GM23338 (cell line): ENCODE measurements around the gene MRPS26. TPM values are rescaled to one million over a fixed set of nuclear protein-coding genes. Genes with fewer than 3 reads are reported as not detected.

Experiments
- ATAC-seq: fragments of 200-7000 bp; cut with Tn5 transposase; 3 replicates; pipeline ENCODE4 v1.9.1; 2020
- DNase-seq: peaks from one replicate; pipeline ENCODE4 v3.0.0-alpha.2; 2015; ENCODE audit warnings: low spot score
- H2AFZ ChIP-seq: fragments of 200-600 bp; sonication (generic); 2 replicates; pipeline ENCODE4 v1.8.0; 2016; ENCODE audit warnings: antibody characterized with exemption, mild to moderate bottlenecking, moderate library complexity
- H3F3A ChIP-seq: fragments of 200-600 bp; sonication (generic); replicated peaks from 2 replicates; pipeline ENCODE4 v1.8.0; 2017; ENCODE audit warnings: antibody characterized with exemption, mixed run types, low read depth
- H3K27ac ChIP-seq: fragments of 200-600 bp; sonication (generic); 2 replicates; pipeline ENCODE4 v1.6.1; 2016; ENCODE audit warnings: low read depth
- H3K27me3 ChIP-seq: fragments of 200-600 bp; sonication (generic); 2 replicates; pipeline ENCODE4 v1.8.0; 2016; ENCODE audit warnings: mild to moderate bottlenecking, mixed run types, moderate library complexity; ENCODE audit not compliant: insufficient read depth
- H3K36me3 ChIP-seq: fragments of 200-600 bp; sonication (generic); 2 replicates; pipeline ENCODE4 v1.8.0; 2016; ENCODE audit warnings: mild to moderate bottlenecking; ENCODE audit not compliant: insufficient read depth
- H3K4me1 ChIP-seq: fragments of 200-600 bp; sonication (generic); 2 replicates; pipeline ENCODE4 v1.8.0; 2016; ENCODE audit warnings: mild to moderate bottlenecking, moderate library complexity; ENCODE audit not compliant: insufficient read depth
- H3K4me2 ChIP-seq: fragments of 200-600 bp; sonication (generic); 2 replicates; pipeline ENCODE4 v1.7.1; 2017; ENCODE audit warnings: mixed run types
- H3K4me3 ChIP-seq: fragments of 200-600 bp; sonication (generic); 2 replicates; pipeline ENCODE4 v1.6.1; 2016; ENCODE audit warnings: mixed run types
- H3K79me2 ChIP-seq: fragments of 200-600 bp; sonication (generic); replicated peaks from 2 replicates; pipeline ENCODE4 v1.8.0; 2017; ENCODE audit warnings: mild to moderate bottlenecking; ENCODE audit not compliant: insufficient read depth
- H3K9me2 ChIP-seq: fragments of 200-600 bp; sonication (generic); 2 replicates; pipeline ENCODE4 v1.8.0; 2017; ENCODE audit not compliant: insufficient read depth
- H4K20me1 ChIP-seq: fragments of 200-600 bp; sonication (generic); replicated peaks from 2 replicates; pipeline ENCODE4 v1.8.0; 2017; ENCODE audit warnings: mild to moderate bottlenecking; ENCODE audit not compliant: insufficient read depth
- H3K27ac Mint-ChIP-seq: 2 replicates; pipeline ENCODE4 v1.8.0; 2020; ENCODE audit warnings: inconsistent platforms, mild to moderate bottlenecking, moderate library complexity, mixed read lengths
- H3K27me3 Mint-ChIP-seq: 3 replicates; pipeline ENCODE4 v1.8.0; 2022; ENCODE audit warnings: low read depth, mild to moderate bottlenecking, moderate library complexity, mixed read lengths, inconsistent platforms; ENCODE audit not compliant: insufficient read depth, poor library complexity
- H3K36me3 Mint-ChIP-seq: 3 replicates; pipeline ENCODE4 v1.8.0; 2021; ENCODE audit warnings: low read depth, mild to moderate bottlenecking, inconsistent platforms, moderate library complexity, mixed read lengths
- H3K4me1 Mint-ChIP-seq: 3 replicates; pipeline ENCODE4 v1.8.0; 2020; ENCODE audit warnings: mild to moderate bottlenecking, inconsistent platforms, mixed read lengths
- H3K4me3 Mint-ChIP-seq: 3 replicates; pipeline ENCODE4 v1.8.0; 2021; ENCODE audit warnings: moderate library complexity, mild to moderate bottlenecking, inconsistent platforms, mixed read lengths
- H3K9me3 Mint-ChIP-seq: 3 replicates; pipeline ENCODE4 v1.8.0; 2020; ENCODE audit warnings: moderate library complexity, mild to moderate bottlenecking, inconsistent platforms, mixed read lengths
- CREB1 ChIP-seq: fragments of 250-450 bp; sonication (Bioruptor Pico); IDR thresholded peaks from 2 replicates; pipeline ENCODE4 v1.5.0; 2020; ENCODE audit warnings: low read depth, mild to moderate bottlenecking, moderate library complexity
- EZH2 ChIP-seq: fragments of 200-600 bp; sonication (generic); IDR thresholded peaks from one replicate; pipeline ENCODE4 v1.8.0; 2017; ENCODE audit warnings: antibody characterized with exemption, mild to moderate bottlenecking, low read depth; ENCODE audit not compliant: unreplicated experiment
- NANOG ChIP-seq: IDR thresholded peaks from 2 replicates; pipeline ENCODE4 v1.6.1; 2016; ENCODE audit warnings: antibody characterized with exemption, borderline replicate concordance
- STAT1 ChIP-seq: IDR thresholded peaks from one replicate; pipeline ENCODE4 v1.6.1; 2016; ENCODE audit warnings: antibody characterized with exemption; ENCODE audit not compliant: unreplicated experiment
- polyA plus RNA-seq: library from polyadenylated mRNA; unstranded; fragments of >200 nt; fragmentation: Nextera tagmentation; extraction: Ambion mirVana; gene quantifications from 2 replicates; pipeline ENCODE4 v1.2.1, GENCODE V29; 2016
- total RNA-seq: library from RNA; depleted of rRNA; stranded (reverse); fragments of >200 nt; shearing (Covaris generic); gene quantifications from 2 replicates; pipeline ENCODE4 v1.2.3, GENCODE V29; 2014
- TF ChIP-seq, protein P1 (sequence below): IDR thresholded peaks from one replicate; pipeline ENCODE4 v1.6.1; 2018; ENCODE audit warnings: antibody characterized with exemption; ENCODE audit not compliant: unreplicated experiment
- TF ChIP-seq, protein P2 (sequence below), 2 experiments: fragments of 200-600 bp in 1 of 2; sonication (generic) in 1 of 2; conservative IDR thresholded peaks; 2 replicates each; pipeline versions ENCODE4 v1.5.1 to v1.6.1; 2016 to 2017; ENCODE audit warnings: antibody characterized with exemption in 2 of 2, low read depth in 2 of 2, mild to moderate bottlenecking in 2 of 2, moderate library complexity in 1 of 2

The MRPS26 gene
- total and polyA plus RNA-seq, 2 experiments from 2014 or later: 105 to 154 TPM

DNA sequence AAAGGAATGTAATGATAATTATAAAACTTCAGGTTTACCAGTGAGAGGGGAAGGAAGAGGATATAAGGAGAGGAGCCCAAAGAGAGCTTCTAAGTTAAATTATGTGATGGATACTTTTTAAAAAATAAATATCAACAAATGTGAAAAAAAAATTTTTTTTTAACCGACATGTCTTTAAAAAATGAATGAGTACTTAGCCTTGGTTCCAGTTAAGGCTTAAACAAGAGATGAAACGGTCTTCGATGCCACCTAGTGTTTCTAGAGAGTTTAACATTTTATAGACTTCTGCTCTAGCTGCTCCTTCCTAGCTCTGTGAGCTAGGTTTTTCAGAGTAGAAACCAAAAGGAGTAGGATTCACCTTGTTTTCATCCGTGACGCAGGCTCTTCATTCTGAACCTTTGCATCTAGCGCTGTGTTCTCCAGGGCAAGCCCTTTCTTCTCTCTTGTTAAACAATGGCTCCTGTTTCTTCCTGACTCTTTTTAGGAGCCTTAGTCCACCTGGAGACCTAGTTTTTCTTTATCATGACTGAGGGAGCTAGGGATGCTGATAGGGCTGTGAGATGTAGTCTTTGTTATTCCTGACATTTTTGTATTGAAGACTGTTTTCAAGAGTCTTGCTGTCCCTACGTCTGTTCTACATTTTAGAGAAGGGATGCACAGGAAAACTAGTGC is 44.9 kb upstream of the MRPS26 start (continued):
- TF ChIP-seq STAT1: no peak
- no peak for TF ChIP-seq EZH2

DNA sequence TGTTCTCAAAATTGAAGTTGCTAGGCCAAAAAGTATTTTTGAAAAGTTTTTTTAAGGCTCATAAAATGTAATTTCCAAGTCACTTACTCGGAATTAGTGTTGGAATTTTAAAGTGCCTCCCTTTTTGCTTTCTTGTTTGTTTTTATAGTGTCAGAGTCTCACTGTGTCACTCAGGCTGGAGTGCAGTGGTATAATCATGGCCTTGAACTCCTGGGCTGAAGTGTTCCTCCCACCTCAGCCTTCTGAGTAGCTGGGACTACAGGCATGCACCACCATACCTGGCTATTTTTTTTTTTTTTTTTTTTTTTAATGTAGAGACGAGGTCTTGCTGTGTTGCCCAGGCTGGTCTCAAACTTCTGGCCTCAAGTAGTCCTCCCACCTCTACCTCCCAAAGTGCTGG is 42.4 kb upstream of the MRPS26 start:
- no peak overlapping the region for H3K27ac ChIP-seq
- peaks cover 23% of the 10 kb centered on the region for H3K36me3 ChIP-seq
- no peak for TF ChIP-seq NANOG
- ATAC-seq (no peak), DNase-seq (no peak)
- Mint-ChIP-seq H3K27ac (no peak overlapping the region), H3K4me3 (no peak overlapping the region), H3K9me3 (no peaks in the 10 kb centered on the region), H3K27me3 (peaks cover 1% of the 10 kb centered on the region), H3K4me1 (peaks cover 9% of the 10 kb centered on the region), H3K36me3 (peaks cover 24% of the 10 kb centered on the region)
- no peak overlapping the region for H3K4me2 ChIP-seq
- no peak overlapping the region for H2AFZ ChIP-seq
- H3K79me2 ChIP-seq: no peaks in the 10 kb centered on the region
- no peaks in the 10 kb centered on the region for H3K9me2 ChIP-seq
- H3K4me1 ChIP-seq: no peaks in the 10 kb centered on the region
- H3K4me3 ChIP-seq: no peak overlapping the region
- H3F3A ChIP-seq: no peaks in the 10 kb centered on the region
- no peaks in the 10 kb centered on the region for H3K27me3 ChIP-seq
- no peaks in the 10 kb centered on the region for H4K20me1 ChIP-seq

DNA sequence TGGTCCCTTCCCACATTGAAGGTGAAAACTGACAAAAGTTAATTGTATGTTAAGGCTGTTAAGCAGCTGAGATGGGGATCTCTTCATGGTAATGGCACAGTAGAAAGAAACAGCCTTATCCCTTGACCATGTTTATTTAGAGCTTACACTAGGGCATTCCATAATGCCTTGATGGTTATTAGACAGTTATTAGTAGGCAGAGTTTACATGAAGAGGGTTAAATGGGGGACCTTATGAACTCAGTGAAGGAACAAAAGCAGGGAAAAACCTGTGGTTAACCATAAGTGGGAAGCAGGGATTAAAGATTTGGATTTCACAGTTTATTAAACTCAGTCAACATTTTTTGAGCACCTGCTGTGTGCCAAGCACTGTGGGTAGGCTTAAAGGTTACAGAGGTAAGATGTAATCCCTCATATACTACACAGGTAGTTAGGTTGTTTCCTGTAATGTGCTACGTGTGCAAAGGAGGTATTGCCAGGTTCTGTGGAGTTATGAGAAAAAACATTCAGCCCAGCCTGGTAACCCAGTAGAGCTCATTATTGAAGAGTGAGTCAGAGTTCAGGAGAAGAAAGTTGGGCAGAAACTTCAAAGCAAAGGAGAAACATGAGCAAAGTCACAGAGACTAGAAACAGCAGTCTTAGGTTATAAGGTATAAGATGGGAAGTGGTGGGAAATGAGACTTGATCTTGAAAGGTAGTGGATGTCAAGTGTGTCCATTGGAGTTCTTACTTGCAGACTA is 34.7 kb upstream of the MRPS26 start:
- H3K27me3 Mint-ChIP-seq: peaks cover 2% of the 10 kb centered on the region
- Histone ChIP-seq H3K27me3 (no peaks in the 10 kb centered on the region), H3F3A (no peaks in the 10 kb centered on the region), H2AFZ (no peak overlapping the region), H4K20me1 (peaks cover 5% of the 10 kb centered on the region; the same call in 1 of the 2 replicates), H3K36me3 (peaks cover 27% of the 10 kb centered on the region), H3K9me2 (no peaks in the 10 kb centered on the region), H3K4me1 (no peaks in the 10 kb centered on the region), H3K4me2 (no peak overlapping the region), H3K4me3 (no peak overlapping the region), H3K27ac (no peak overlapping the region), H3K79me2 (no peaks in the 10 kb centered on the region)
- no peak overlapping the region for H3K27ac Mint-ChIP-seq
- no peak overlapping the region for H3K4me3 Mint-ChIP-seq
- H3K36me3 Mint-ChIP-seq: peaks cover 36% of the 10 kb centered on the region
- no peaks in the 10 kb centered on the region for H3K9me3 Mint-ChIP-seq
- no peak for ATAC-seq
- TF ChIP-seq, protein P1, sequence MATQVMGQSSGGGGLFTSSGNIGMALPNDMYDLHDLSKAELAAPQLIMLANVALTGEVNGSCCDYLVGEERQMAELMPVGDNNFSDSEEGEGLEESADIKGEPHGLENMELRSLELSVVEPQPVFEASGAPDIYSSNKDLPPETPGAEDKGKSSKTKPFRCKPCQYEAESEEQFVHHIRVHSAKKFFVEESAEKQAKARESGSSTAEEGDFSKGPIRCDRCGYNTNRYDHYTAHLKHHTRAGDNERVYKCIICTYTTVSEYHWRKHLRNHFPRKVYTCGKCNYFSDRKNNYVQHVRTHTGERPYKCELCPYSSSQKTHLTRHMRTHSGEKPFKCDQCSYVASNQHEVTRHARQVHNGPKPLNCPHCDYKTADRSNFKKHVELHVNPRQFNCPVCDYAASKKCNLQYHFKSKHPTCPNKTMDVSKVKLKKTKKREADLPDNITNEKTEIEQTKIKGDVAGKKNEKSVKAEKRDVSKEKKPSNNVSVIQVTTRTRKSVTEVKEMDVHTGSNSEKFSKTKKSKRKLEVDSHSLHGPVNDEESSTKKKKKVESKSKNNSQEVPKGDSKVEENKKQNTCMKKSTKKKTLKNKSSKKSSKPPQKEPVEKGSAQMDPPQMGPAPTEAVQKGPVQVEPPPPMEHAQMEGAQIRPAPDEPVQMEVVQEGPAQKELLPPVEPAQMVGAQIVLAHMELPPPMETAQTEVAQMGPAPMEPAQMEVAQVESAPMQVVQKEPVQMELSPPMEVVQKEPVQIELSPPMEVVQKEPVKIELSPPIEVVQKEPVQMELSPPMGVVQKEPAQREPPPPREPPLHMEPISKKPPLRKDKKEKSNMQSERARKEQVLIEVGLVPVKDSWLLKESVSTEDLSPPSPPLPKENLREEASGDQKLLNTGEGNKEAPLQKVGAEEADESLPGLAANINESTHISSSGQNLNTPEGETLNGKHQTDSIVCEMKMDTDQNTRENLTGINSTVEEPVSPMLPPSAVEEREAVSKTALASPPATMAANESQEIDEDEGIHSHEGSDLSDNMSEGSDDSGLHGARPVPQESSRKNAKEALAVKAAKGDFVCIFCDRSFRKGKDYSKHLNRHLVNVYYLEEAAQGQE: no peak
- TF ChIP-seq, protein P2, sequence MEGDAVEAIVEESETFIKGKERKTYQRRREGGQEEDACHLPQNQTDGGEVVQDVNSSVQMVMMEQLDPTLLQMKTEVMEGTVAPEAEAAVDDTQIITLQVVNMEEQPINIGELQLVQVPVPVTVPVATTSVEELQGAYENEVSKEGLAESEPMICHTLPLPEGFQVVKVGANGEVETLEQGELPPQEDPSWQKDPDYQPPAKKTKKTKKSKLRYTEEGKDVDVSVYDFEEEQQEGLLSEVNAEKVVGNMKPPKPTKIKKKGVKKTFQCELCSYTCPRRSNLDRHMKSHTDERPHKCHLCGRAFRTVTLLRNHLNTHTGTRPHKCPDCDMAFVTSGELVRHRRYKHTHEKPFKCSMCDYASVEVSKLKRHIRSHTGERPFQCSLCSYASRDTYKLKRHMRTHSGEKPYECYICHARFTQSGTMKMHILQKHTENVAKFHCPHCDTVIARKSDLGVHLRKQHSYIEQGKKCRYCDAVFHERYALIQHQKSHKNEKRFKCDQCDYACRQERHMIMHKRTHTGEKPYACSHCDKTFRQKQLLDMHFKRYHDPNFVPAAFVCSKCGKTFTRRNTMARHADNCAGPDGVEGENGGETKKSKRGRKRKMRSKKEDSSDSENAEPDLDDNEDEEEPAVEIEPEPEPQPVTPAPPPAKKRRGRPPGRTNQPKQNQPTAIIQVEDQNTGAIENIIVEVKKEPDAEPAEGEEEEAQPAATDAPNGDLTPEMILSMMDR (conservative IDR thresholded peaks at IDR 0.05; ENCODE audit: low read depth in 2 of 2): no peak
- no peak for TF ChIP-seq STAT1
- TF ChIP-seq CREB1 (CRISPR knock-in tag): no peak
- no peaks in the 10 kb centered on the region for H3K4me1 Mint-ChIP-seq
- DNase-seq: no peak
